GM21367 (cell line): ENCODE results near the gene SPAG8.
A peak's percentile ranks its signal among the peaks of the same experiment; 100 is the strongest.

Experiments
- ATAC-seq: cut with Tn5 transposase; IDR thresholded peaks from one replicate; pipeline ENCODE4 v1.9.1; 2021; ENCODE audit not compliant: unreplicated experiment

Gene SPAG8, protein sequence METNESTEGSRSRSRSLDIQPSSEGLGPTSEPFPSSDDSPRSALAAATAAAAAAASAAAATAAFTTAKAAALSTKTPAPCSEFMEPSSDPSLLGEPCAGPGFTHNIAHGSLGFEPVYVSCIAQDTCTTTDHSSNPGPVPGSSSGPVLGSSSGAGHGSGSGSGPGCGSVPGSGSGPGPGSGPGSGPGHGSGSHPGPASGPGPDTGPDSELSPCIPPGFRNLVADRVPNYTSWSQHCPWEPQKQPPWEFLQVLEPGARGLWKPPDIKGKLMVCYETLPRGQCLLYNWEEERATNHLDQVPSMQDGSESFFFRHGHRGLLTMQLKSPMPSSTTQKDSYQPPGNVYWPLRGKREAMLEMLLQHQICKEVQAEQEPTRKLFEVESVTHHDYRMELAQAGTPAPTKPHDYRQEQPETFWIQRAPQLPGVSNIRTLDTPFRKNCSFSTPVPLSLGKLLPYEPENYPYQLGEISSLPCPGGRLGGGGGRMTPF

DNA sequence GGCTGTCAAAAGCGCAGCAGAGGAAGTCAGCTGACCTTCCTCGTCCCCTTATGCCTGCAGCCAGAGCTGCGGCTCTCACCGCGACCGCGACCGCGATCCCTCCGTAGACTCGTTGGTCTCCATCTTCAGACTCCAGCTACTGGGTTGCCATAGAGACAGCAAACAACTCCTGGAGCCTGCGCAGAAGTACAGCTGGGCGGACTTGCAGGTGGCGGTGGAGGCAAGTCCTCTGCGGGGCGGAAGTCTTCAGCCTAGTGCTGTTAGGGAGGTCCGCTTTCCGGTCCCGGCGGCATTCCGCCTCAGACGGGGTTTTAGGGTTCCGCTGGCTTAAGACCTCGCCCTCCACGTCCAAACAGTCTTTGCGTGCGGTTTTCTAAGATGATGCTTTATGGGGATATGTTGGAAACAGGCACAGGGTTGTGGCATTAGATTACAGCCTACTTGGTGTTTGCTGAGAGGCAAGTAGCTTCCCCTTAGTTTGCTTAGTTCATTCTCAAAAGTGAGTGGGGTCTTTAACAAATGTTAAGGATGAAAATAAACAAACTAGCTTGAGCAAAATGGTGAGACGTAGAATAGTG, at the start of gene SPAG8:
TSS of gene SPAG8 (minus strand) at position 238 of the 578 bp plus-strand sequence. CDS start at position 123, 115 bp downstream.
- peak; percentile 70 for ATAC-seq

DNA sequence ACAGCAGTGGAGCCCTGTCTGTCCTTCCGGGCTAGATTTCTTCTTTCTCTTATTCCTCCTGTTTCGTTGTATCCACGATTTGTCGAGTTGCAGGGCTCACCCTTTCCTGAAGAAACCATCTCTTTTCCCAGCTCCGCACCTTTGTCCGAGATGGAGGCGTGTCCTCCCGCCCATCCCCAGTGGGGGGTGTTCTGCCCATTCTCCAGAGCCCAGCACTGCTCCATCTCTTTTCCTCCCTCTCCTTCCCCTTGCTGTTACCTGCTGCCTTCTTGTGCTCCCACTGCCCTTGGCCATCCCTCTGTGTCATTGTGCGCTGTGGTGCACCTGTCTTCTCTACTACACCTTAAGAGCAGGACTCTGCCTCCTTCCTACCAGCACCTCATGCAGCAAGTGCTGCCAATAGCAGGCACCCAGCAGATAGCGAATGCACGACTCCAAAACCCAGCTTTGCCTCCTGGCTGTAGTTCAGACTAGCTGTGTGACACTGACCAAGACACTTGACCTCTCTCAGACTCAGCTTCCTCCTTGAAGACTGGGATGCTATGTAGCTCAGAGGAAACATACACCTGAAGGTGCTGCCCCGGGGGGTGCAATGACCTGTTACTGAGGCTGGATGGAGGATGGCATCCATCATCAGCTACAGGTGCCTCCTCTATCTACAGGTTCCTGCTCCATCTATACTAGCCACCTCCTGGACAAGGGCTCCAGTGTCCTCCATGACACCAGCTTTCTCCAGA, 49.3 kb upstream of the SPAG8 start:
- ATAC-seq, result no peak

DNA sequence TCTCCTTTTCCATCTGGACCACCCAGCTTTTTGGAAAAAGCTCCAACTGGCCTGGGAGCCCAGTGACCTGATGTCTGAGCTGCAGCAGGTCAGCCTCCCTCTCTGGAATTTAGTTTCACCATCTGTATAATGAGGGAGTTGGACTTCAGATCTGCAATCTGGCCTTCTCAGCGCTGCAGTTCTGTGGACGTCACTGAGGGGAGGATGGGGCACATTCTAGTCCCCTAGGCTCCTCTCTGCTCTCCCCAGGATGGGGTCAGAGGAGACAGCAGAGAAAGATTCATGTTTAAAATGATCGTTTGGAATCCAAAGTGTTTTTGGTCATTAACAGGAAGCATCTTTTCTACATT, 47.9 kb upstream of the SPAG8 start:
- ATAC-seq, result no peak

DNA sequence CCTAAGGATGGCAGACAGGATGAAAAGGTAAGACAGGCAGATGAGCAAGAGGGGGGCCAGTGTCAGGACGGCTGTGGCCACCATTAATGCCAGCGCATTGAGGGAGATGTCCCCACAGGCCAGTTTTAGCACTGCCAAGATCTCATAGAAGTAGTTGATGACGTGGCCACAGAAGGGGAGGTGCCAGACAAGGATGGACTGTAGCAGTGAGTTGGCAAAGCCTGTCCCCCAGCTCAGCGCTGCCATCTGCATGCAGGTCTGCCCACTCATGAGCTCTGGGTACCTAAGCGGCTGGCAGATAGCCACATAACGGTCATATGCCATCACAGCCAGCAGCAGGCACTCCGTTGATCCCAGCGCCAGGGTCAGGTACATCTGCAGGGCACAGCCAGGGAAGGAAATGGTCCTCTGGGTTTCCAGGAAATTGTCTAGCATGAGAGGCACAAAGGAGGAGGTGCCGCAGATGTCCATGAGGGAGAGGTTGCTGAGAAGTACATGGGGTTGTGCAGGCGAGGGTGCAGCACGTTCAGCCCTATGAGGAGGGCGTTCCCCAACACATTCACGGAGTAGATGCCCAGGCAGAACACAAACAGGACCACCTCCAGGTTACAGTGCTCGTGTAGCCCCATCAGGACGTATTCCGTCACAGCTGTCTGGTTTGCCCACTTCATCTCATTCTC, 47.4 kb upstream of the SPAG8 start:
- no peak for ATAC-seq

DNA sequence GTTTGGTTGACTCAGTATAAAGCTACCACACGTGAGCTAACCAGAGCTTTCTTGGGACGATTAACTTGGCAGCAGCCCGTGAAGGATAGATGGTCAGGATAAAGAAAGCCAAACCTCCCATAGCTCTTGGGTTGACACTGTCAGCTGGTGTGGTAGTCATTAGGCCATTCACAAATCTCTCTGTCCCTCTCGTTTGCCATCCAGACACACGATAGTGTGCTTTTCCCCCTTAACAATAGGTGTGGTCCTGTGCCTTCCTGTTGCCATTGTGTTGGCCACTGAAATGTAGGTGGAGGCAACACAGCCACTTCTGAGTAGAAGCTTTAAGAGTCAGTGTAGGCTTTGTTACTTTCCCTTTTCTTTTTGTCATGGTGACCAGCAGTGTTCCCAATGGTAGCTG, 46.4 kb upstream of the SPAG8 start:
- no peak for ATAC-seq

DNA sequence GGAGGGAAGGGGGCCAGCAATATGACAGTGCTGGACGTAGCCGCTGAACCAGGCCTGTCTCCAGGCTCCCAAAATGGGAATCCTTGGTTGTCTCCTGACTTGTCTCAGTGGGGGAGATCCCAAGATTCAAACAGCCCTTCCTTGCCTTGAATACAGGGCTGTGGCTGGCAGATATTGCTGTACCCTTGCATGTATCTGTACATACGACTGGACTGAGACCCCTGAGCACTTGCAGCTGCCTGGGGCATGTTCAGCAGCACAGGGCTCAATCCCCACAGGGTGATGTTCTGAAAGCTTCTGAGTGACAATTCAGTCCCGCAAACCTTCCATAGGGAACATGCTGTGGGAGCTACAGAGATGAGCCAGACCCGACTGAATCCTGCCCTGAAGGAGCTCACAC, 44.8 kb upstream of the SPAG8 start:
- no peak for ATAC-seq

DNA sequence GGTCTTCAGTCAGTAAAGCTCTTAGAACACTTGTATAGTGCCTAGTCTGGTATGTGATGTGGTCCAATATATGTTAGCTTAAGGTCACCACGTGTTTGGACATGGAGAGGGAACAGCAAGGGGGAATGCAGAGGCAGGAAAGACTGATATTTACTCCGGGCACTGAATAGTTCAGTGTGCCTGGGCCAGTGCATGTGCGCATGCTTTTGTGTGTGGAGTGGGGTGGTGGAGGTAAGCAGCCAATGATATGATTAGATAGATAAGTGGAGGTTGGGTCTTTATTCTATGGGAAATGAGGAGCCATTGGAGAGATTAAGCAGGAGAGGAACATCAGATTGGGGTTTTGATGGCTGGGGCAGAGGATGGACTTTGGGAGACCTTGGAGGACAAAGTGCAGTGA, 44.1 kb upstream of the SPAG8 start:
- no peak for ATAC-seq

DNA sequence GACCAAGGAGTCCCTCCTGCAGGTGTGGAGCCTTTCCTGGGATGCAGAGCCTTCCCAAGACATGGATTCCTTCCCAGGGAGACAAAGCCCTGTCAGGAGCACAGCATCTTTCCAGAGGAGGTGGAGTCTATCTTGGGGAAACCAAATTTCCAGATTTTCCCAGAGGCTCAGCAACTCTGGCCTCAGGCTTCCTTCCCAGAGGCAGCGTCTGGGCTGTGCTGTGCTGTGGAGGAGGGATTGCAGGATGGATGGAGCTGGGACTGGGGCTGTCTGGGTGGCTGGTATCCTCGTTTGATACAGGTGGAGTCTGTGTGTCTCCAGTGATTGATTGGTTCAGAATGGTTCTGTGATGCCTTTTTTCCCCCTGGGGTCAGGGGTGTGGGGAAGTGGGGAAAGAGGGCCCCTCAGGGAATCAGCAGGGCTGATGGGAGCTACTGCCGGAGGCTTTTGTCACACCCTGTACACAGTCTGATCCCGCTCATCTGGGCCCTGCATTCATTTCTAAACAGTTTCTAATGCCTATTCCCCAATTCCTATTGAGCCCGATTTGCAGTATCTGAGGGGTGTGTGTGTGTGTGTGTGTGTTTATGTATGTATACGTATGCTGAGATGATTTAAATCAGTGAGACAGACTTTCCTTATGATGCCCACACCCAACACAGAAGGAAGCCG, 42.2 kb upstream of the SPAG8 start:
- no peak for ATAC-seq

DNA sequence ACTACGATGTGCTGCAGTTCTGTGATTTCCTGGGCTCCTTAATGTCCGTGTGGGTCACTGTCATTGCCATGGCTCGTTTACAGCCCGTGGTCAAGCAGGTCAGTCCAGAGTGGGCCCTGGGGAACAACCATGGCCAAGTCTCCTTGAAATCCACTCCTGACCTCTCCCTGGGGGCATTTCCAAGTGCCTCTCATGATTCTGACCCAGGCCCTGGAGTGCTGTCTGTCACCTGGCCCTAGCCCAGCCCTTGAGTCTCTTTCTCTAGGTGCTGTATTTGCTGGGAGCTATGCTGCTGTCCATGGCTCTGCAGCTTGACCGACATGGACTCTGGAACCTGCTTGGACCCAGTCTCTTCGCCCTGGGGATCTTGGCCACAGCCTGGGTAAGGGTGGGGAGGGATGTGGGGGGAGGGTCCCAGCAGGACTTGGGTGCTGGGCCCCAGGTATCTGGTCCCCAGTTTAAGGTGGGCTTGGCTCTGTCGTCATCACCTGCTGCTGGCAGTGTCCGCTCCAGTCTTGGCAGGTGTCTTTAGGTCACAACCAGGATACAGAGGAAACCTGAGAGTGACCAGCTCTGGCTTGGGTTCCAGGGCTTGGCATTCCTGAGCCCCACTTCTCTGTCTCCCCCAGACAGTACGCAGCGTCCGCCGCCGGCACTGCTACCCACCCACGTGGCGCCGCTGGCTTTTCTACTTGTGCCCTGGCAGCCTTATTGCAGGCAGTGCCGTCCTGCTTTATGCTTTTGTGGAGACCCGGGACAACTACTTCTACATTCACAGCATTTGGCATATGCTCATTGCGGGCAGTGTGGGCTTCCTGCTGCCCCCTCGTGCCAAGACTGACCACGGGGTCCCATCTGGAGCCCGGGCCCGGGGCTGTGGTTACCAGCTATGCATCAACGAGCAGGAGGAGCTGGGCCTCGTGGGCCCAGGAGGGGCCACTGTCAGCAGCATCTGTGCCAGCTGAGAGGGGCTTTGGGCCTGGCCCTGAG, 41.1 kb upstream of the SPAG8 start:
- ATAC-seq, result no peak

DNA sequence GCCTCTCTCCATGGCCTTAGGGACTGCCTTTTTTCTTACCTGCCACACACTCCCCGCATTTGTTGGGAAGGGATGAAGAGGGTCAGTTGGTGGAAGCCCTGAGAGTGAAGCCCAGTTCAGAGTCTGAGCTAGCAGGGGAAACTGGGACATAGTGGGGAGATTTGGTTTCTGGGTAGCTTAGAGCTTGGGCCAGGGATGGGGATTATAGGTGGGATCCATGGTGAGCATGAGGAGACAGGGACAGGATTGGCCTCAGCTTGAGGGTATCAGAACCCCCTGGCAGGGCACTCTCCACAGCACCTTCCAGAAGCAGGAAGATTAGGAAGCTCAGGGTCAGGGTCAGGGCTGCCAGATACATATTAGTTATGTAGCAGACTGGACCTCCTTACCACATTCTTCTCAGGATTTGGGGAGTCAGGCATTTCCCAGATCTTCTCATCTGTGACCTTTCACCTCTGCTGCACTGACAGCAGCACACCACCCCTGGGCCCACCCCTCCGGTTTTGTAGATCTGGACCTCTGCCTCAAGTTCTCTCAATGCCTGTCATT, 40.3 kb upstream of the SPAG8 start:
- no peak for ATAC-seq

DNA sequence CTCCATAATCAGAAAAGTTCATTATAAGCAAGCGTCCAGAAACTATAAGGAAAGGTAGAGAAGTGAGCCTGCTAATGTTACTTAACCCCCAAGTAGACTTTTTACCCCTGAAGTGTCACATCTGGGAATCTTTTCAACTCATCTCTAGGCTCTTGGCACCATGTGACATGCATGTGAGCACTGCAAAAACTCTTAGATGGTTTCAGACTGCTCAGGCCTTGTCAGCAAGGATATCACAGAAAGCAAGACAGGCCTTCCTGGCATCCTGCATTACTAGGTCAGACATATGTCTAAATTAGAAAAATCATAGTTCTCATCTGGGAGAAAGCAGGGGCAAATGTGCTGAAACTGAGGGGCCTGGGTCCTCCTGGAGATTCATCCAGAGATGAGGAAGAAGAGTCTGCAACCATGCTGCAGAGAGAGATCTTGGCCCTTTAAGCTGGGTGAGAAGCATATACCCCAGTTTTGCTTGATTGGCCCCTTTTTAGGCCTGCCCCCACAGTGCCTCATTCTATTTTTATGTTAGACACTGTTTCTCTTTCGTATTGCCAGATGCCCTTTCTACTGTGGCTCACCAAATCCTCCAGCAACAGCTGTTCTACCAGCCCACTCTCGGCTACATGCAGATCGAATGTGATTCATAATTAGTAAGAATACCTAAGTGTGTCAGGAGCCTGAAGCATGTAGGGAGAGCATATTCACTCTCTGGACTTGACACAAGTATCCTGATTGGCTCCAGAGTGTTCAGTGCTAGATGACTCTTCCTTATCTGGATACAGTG, 35.9 kb upstream of the SPAG8 start:
- ATAC-seq, result peak; percentile 68

DNA sequence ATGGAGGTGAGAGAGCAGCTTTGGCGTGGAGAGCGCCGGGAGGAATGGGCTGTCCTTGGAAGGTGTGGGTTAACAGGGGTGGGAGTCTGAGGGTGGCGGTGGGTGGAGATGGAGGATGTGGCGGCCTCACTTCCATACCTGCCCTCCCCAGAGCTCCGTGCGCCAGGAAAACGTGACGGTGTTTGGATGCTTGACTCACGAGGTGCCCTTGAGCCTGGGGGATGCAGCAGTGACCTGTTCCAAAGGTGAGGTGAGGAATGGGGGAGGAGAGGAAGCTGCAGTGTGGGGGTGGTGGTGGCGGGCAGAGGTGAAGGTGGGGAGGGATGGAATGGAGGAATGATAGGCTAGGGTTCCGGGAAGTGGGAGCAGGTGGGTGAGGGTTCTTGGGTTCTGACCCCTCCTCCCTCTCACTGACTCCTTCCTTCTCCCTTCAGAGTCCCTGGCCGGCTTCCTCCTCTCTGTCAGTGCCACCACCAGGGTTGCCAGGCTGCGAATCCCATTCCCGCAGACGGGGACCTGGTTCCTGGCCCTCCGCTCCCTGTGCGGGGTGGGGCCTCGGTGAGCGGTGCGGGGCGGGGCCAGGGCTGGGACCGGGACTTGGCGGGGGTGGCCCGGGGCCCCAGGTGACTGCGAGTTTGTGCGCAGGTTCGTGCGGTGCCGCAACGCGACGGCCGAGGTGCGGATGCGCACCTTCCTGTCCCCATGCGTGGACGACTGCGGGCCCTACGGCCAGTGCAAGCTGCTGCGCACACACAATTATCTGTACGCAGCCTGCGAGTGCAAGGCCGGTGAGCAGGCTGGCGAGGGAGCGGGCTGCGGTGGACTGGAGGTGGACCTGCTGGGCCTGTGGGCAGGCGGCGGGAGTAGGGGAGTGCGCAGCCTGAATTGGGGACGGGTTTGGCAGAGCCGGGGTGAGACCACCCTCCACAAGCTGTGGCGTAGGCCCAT, 34.0 kb upstream of the SPAG8 start:
- no peak for ATAC-seq

DNA sequence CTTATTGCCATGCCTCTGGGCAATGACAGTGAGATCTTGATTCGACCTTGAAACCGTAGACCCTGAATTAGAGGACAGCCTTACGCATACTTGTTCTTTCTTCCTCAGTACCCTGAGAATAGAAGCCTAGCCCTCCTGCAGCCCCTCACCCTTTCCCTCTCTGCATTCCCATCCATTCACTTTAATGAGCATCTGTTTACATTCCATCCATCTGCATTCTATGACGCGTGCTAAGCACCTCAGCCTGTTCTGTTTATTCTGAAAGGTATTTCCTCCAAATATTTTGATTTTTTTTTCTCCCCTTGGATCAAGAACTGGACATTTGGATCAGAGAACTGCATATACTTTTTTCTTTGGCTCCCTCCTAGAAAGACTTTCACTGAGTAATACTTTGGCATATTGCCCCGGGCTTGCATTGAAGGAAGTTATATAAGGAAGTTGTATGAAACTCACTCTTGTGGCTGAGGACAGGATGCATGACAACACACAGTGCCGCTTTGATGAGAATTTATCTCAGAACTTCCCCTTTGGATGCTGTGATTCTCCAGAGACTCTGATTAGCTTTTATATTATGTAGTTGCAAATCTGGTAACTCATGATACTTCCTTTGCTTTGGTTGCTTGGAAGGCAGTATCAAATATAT, 32.7 kb upstream of the SPAG8 start:
- no peak for ATAC-seq

DNA sequence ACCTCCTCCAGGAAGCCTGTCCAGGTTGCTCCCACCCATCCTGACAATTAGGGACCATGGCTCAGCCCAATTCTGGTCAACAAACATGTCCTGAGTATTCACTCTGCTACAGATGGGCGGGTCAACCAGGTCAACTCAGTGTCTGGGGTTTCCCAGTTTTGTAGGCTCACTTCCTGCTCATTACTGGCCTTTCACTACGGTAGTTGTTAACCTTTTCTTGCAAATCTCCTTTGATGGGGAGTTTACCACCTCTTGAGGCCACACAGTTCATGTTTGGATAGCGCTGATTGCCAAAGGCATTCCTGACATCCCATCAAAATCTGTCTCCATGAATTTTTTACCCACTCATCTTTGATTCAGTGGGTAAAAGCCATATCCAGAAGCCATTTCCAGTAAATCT, 30.7 kb upstream of the SPAG8 start:
- ATAC-seq, result no peak

DNA sequence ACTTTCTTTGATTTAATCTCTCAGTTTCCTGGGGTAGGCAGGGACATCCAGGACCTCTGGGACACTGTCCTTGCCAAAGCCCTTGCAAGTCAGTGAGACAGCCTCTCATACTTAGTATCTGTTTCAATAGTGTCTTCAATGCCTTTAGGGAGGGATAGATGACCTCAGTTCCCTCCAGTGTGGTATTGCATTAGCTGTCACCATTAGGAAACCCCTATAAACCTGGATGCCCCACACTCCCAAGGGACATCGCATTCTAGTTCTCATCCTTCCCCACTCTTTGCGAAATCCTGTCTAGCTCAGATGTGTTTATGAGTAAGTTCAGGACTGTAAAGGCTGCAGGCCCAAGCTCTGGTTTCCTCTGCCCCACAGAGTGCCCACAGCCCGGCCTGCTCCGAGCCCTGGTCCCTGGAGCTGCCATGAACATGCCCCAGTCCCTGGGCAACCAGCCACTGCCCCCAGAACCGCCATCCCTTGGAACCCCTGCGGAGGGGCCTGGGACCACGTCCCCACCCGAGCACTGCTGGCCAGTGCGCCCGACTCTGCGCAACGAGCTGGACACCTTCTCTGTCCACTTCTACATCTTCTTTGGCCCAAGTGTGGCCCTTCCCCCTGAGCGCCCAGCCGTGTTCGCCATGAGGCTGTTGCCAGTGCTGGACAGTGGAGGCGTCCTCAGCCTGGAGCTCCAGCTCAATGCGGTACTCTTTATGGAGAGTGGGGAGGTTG, 30.1 kb upstream of the SPAG8 start:
- ATAC-seq, result no peak

DNA sequence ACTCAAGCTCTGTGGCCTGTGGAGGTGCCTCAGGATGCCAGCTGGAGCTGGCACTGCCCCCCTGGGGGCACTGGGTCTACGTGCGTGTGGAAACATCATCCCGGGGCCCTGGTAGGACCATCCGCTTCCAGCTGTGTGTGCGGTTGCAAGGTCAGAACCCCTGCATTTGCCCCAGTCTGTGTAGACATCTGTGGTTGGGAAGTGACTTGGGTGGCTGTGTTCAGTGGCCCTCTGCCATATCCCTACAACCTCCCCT, 29.5 kb upstream of the SPAG8 start:
- ATAC-seq, result no peak
